Common myeloid progenitor, CD34-positive (primary cell): ENCODE data around the gene UNK.

Experiments
- CTCF ChIA-PET: fragments of 350-600 bp; sonication (Branson Sonifier 250); formaldehyde crosslinking; loops from one replicate; lab custom pipeline; 2021; ENCODE audit warnings: antibody characterized with exemption; lab: Charles Lee
- POLR2A ChIA-PET: fragments of 350-600 bp; sonication (Branson Sonifier 250); formaldehyde crosslinking; loops from one replicate; lab custom pipeline; 2021; ENCODE audit warnings: antibody characterized with exemption; lab: Charles Lee
- DNase-seq, 3 donors: peaks; one replicate each; pipeline versions ENCODE4 v3.0.0 to v3.0.0-alpha.2; 2013
- H3K27ac ChIP-seq, 2 experiments: 1 replicate in 1 of 2; 2 replicates in 1 of 2; pipeline ENCODE4 v1.7.0; 2013; ENCODE audit warnings: inconsistent platforms in 2 of 2, low read length in 2 of 2, mild to moderate bottlenecking in 2 of 2, low read depth in 1 of 2, moderate library complexity in 1 of 2; ENCODE audit not compliant: severe bottlenecking in 2 of 2, insufficient read depth in 1 of 2, poor library complexity in 1 of 2
- H3K27me3 ChIP-seq, 5 experiments: replicated peaks in 2 of 5; 1 replicate in 3 of 5; 2 replicates in 2 of 5; pipeline versions ENCODE4 v1.6.1 to v1.7.0; 2013; ENCODE audit warnings: low read length in 4 of 5, mild to moderate bottlenecking in 2 of 5, moderate library complexity in 2 of 5, inconsistent platforms in 1 of 5; ENCODE audit not compliant: insufficient read depth in 5 of 5, control insufficient read depth in 4 of 5
- H3K36me3 ChIP-seq, 4 experiments: 1 replicate in 2 of 4; 2 replicates in 2 of 4; pipeline versions ENCODE4 v1.6.1 to v1.7.0; 2013; ENCODE audit warnings: low read length in 3 of 4, control low read depth in 1 of 4, mild to moderate bottlenecking in 1 of 4; ENCODE audit not compliant: control insufficient read depth in 4 of 4, insufficient read depth in 4 of 4
- H3K4me1 ChIP-seq, 4 experiments: 1 replicate in 3 of 4; 2 replicates in 1 of 4; pipeline versions ENCODE4 v1.6.1 to v1.7.1; 2013; ENCODE audit warnings: low read length in 3 of 4, mild to moderate bottlenecking in 3 of 4, control low read depth in 1 of 4, inconsistent platforms in 1 of 4, moderate library complexity in 1 of 4; ENCODE audit not compliant: control insufficient read depth in 4 of 4, insufficient read depth in 4 of 4; ENCODE audit errors: control extremely low read depth in 1 of 4
- H3K4me3 ChIP-seq, 7 experiments: 1 replicate in 4 of 7; 2 replicates in 3 of 7; pipeline versions ENCODE4 v1.5.1 to v1.7.0; 2013; ENCODE audit warnings: mild to moderate bottlenecking in 7 of 7, low read length in 6 of 7, moderate library complexity in 6 of 7, inconsistent platforms in 2 of 7, low read depth in 2 of 7, control low read depth in 1 of 7; ENCODE audit not compliant: insufficient read depth in 4 of 7, control insufficient read depth in 1 of 7; ENCODE audit errors: extremely low read depth in 1 of 7
- H3K9me3 ChIP-seq, 5 experiments: 1 replicate in 4 of 5; 2 replicates in 1 of 5; pipeline versions ENCODE4 v1.6.1 to v1.7.1; 2013; ENCODE audit warnings: low read length in 4 of 5, mild to moderate bottlenecking in 2 of 5, inconsistent platforms in 1 of 5, low read depth in 1 of 5, moderate library complexity in 1 of 5; ENCODE audit not compliant: control insufficient read depth in 4 of 5, insufficient read depth in 2 of 5; ENCODE audit errors: control extremely low read depth in 1 of 5
- WGBS: methylation state at CpG from one replicate; pipeline ENCODE4 v1.1.5; 2013; ENCODE audit not compliant: insufficient coverage; 5-methylcytosine and 5-hydroxymethylcytosine counted together

Gene UNK

GRCh38 chr17:75771334-75772281 lies 13.0 kb upstream of the UNK start:
- ChIA-PET POLR2A (interaction anchor here (0.6 kb wide), 2 partner anchors 125 to 291 kb away, joined by 3 read pairs; a partner anchor contains a TSS), CTCF (interaction anchor here (0.9 to 1.0 kb wide), 2 partner anchors 8 to 11 kb away, joined by 3 read pairs; a partner anchor contains a TSS)
- no peaks in the 10 kb centered on the region for H3K9me3 ChIP-seq
- WGBS: 96% methylated on average over 15 of the region's 17 CpGs
- peaks cover 0 to 7% (median 5%) of the 10 kb centered on the region in 4 experiments for H3K4me1 ChIP-seq
- H3K27ac ChIP-seq: no peak overlapping the region
- H3K4me3 ChIP-seq: no peak overlapping the region
- H3K27me3 ChIP-seq: no peaks in the 10 kb centered on the region
- H3K36me3 ChIP-seq: peaks cover 3 to 13% (median 5%) of the 10 kb centered on the region in 4 experiments
- DNase-seq: no peak

- Histone ChIP-seq H3K4me1 (peaks cover 12 to 23% (median 19%) of the 10 kb centered on the region in 4 experiments), H3K4me3 (no peak overlapping the region), H3K27me3 (no peaks in the 10 kb centered on the region), H3K27ac (no peak overlapping the region), H3K9me3 (no peaks in the 10 kb centered on the region), H3K36me3 (peaks cover 4 to 26% (median 15%) of the 10 kb centered on the region in 4 experiments)
- POLR2A ChIA-PET: interaction anchor here (4.5 kb wide), 1 partner anchor 8 kb away, joined by 37 read pairs; the partner anchor contains the start of gene GALK1
- WGBS: 97% methylated on average over 10 of the region's 12 CpGs
- CTCF ChIA-PET: interaction anchor here (1.1 to 6.9 kb wide), 7 partner anchors 9 to 88 kb away, joined by 3 to 85 read pairs (median 4); partner anchors contain the start of gene GALK1
- no peak for DNase-seq
Measured at GRCh38 chr17:75773121-75773807, 11.3 kb upstream of the UNK start.

- Histone ChIP-seq H3K4me1 (peaks cover 14 to 23% (median 19%) of the 10 kb centered on the region in 4 experiments), H3K27ac (no peak overlapping the region), H3K9me3 (no peaks in the 10 kb centered on the region), H3K36me3 (peaks cover 4 to 33% (median 20%) of the 10 kb centered on the region in 4 experiments), H3K4me3 (peak overlapping the region in 1 of 7 experiments; percentile 17), H3K27me3 (no peaks in the 10 kb centered on the region)
- DNase-seq: no peak
- ChIA-PET POLR2A (interaction anchor here (0.8 to 4.5 kb wide), 2 partner anchors 9 to 13 kb away, joined by 3 to 37 read pairs; partner anchors contain the start of gene GALK1), CTCF (interaction anchor here (1.1 to 6.9 kb wide), 6 partner anchors 9 to 87 kb away, joined by 3 to 85 read pairs (median 5); partner anchors contain the start of gene GALK1)
- 98% methylated on average over 11 of the region's 15 CpGs for WGBS
Measured at GRCh38 chr17:75773808-75774470, 10.7 kb upstream of the UNK start.

GRCh38 chr17:75774471-75774990 lies 10.1 kb upstream of the UNK start:
- DNase-seq: no peak
- peak overlapping the region in 1 of 7 experiments; percentile 84 for H3K4me3 ChIP-seq
- peak overlapping the region in 1 of 2 experiments; percentile 15 for H3K27ac ChIP-seq
- H3K36me3 ChIP-seq: peaks cover 4 to 39% (median 20%) of the 10 kb centered on the region in 4 experiments
- H3K27me3 ChIP-seq: no peaks in the 10 kb centered on the region
- ChIA-PET POLR2A (interaction anchor here (0.8 to 4.5 kb wide), 2 partner anchors 10 to 13 kb away, joined by 3 to 37 read pairs; partner anchors contain the start of gene GALK1), CTCF (interaction anchor here (1.3 to 6.9 kb wide), 3 partner anchors 10 to 25 kb away, joined by 4 to 85 read pairs (median 6); partner anchors contain the start of gene GALK1)
- no peaks in the 10 kb centered on the region for H3K9me3 ChIP-seq
- 100% methylated on average over 4 of the region's 4 CpGs for WGBS
- peaks cover 14 to 23% (median 19%) of the 10 kb centered on the region in 4 experiments for H3K4me1 ChIP-seq

- H3K4me1 ChIP-seq: peaks cover 14 to 26% (median 20%) of the 10 kb centered on the region in 4 experiments
- POLR2A ChIA-PET: interaction anchor here (1.6 to 4.9 kb wide), 4 partner anchors 9 to 79 kb away, joined by 5 to 39 read pairs (median 22); partner anchors contain the start of genes GALK1 and UNK
- H3K4me3 ChIP-seq: peak overlapping the region in 1 of 7 experiments; percentile 84
- WGBS: 93% methylated on average over 3 of the region's 6 CpGs
- no peaks in the 10 kb centered on the region for H3K27me3 ChIP-seq
- no peaks in the 10 kb centered on the region for H3K9me3 ChIP-seq
- DNase-seq: peak in 2 of 3 donors; percentile 43 to 48
- CTCF ChIA-PET: interaction anchor here (1.3 to 6.9 kb wide), 4 partner anchors 11 to 142 kb away, joined by 4 to 85 read pairs (median 6); partner anchors contain the start of genes GALK1 and SMIM5
- H3K27ac ChIP-seq: peak overlapping the region in 1 of 2 experiments; percentile 15
- peaks cover 4 to 39% (median 20%) of the 10 kb centered on the region in 4 experiments for H3K36me3 ChIP-seq
Measured at GRCh38 chr17:75774991-75775668, 9.5 kb upstream of the UNK start.
